Right ventricle myocardium inferior (tissue), 1 donor: ENCODE measurements around the gene ADAMTS5. TPM values are rescaled to one million over a fixed set of nuclear protein-coding genes. Genes with fewer than 3 reads are reported as not detected.
A peak's percentile ranks its signal among the peaks of the same experiment; 100 is the strongest.

Source experiments
- ATAC-seq: fragments of 200-7000 bp; cut with Tn5 transposase; one replicate; pipeline ENCODE4 v1.9.1; 2020; ENCODE audit warnings: mild to moderate bottlenecking, moderate library complexity
- DNase-seq: peaks from one replicate; pipeline ENCODE4 v3.0.0; 2021; ENCODE audit errors: missing footprints
- intact Hi-C: fragments of 100-400 bp; cut with DNase I; formaldehyde crosslinking; loops from one replicate; pipeline ENCODE4 v1.11.0; 2022
- microRNA-seq: library from miRNA; unstranded; fragments of <30 nt; microRNA quantifications from one replicate; pipeline ENCODE4 v1.2.0, GENCODE V29; 2020
- total RNA-seq: library from RNA; stranded (reverse); fragmentation: NEBNext Ultra II Directional; extraction: Animal tissue kit (Norgen Biotek cat#: 25700); gene quantifications from one replicate; pipeline ENCODE4 v1.2.1, GENCODE V29; 2021
- donor health status: DM: no; HTN: yes; CAD: no; lungs with severe emphysema.

Gene ADAMTS5
- total RNA-seq, 1 donor from 2014 or later: 3.6 TPM

DNA sequence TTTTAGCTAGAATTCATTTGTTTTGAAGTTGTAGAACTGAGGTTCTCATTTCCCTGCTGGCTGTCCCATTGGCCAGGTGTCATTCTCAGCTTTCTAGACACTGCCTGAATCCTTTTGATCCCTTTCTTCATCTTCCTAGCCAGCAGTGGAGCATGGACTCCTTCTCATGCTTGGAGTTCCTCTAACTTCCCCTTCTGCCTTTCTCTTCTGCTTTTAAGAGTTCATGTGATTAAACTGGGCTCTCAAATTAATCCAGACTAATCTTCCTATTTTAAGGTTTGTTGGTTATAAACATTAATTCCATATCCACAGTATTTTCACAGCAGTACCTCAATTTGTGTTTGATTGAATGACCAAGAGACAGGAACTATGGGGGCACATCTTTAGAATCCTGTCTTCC is 52.3 kb downstream of the ADAMTS5 start:
- ATAC-seq (no peak), DNase-seq (no peak)
- intact Hi-C loops: no loop called here

GRCh38 chr21:26912466-26912865 is 54.4 kb downstream of the ADAMTS5 start:
- ATAC-seq: no peak
- no peak for DNase-seq
- intact Hi-C loops: no loop called here

- ATAC-seq (no peak), DNase-seq (no peak)
- intact Hi-C loops: no loop called here
These were observed 56.9 kb downstream of the ADAMTS5 start for GRCh38 chr21:26909972-26910371.

- ATAC-seq: no peak
- intact Hi-C loops: no loop called here
- no peak for DNase-seq
These were observed 65.9 kb downstream of the ADAMTS5 start for GRCh38 chr21:26900980-26901379.

- no peak for DNase-seq
- no peak for ATAC-seq
- intact Hi-C loops: no loop called here
These were observed 74.7 kb downstream of the ADAMTS5 start for GRCh38 chr21:26892151-26892550.

DNA sequence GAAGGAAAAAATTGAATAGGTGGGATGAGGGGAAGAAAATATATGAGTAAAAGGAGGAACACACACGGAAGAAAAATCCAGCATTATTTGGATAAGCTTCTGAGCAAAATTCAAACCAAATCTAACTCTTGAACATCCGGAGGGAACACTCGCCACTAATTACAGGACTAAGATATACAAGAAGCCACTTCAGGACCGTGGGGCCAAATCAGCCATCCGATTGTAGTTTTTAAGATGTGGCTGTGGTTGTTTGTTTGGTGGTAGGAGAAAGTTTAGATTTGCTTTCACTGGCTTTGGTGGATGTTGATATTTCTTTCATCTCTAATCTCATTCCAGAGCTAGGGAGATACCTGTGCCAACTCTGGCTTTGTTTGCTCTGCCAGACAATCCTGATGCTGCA is 78.0 kb downstream of the ADAMTS5 start:
- ATAC-seq (no peak), DNase-seq (no peak)
- intact Hi-C loops: no loop called here

- DNase-seq (no peak), ATAC-seq (no peak)
- intact Hi-C loops: no loop called here
These were observed 78.6 kb downstream of the ADAMTS5 start for GRCh38 chr21:26888256-26888655.

DNA sequence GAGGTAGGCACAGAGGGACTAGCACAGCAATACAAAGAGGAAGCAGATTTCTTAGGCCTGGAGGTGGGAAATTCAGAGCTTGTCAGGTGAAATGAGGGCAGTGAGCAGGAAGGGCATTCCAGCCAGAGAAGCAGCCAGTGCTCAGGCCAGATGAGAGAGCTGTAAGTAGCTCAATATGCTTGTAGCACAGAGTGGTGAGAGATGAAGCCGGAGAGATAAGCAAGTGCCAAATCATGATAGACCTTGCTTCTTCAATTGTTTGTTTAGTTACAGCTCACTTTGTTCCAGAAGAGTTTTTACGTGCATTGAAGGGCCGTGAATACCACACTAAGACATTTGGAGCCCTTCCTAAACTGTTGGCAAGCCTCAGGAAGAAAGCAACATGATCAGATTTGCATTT is 79.6 kb downstream of the ADAMTS5 start:
- ATAC-seq (no peak), DNase-seq (no peak)
- intact Hi-C loops: no loop called here

GRCh38 chr21:26884436-26884835 is 82.5 kb downstream of the ADAMTS5 start:
- ATAC-seq (no peak), DNase-seq (no peak)
- intact Hi-C loops: no loop called here

DNA sequence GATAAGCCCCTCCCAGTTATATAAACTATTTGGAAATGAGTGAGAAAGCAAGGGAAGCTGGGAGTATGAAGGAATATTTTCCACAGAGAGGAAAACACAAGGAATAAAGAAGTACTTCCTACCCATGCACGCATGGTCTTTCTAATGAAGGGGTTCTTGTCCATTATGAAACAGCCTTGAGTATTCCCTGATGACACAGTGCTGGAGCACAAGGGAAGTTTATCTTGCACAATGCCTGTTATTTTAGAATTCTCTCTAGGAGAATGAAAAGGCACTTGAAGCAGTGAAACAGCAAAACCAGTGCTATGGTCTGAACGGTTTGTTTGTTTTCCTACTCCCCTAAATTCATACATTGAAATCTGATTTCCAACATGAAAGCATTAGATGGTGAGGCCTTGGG is 83.1 kb downstream of the ADAMTS5 start:
- ATAC-seq (peak; percentile 84), DNase-seq (no peak)
- intact Hi-C loops: no loop called here

DNA sequence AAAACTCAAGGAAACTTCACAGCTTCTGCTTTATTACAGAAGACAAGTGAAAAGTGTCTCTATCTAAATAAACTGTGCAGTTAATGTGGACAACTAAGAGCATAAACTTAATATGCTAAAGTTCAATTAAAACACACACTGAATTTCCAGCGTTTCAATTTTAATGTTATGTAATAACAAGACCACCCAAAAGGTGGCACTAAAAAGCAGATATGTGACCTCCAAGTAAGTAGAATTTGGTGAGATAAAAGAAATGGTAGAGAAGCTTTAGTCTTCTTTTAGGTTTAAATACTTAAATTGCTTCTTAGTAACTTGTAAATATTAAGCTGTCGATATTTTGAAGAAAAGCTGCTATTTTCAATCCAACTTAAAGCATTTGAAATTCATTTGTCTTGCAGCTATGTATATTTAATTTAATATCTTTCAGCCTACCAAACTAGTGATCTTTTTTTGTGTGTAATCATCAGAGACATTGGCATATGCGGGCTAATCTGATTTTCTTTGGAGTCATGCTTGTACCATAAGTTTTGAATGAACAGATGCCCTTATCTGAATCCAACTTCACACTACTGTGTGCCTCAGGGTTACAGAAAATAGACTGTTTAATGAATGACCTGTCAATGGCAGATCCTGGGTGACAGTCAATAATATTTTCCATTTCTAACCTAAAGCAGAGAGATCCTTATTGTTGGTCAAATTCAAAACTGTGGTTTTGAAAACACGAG is 85.2 kb downstream of the ADAMTS5 start:
- DNase-seq: no peak
- no peak for ATAC-seq
- intact Hi-C loops: no loop called here

GRCh38 chr21:26877018-26877417 is 89.9 kb downstream of the ADAMTS5 start:
- intact Hi-C loops: no loop called here
- ATAC-seq (no peak), DNase-seq (no peak)

DNA sequence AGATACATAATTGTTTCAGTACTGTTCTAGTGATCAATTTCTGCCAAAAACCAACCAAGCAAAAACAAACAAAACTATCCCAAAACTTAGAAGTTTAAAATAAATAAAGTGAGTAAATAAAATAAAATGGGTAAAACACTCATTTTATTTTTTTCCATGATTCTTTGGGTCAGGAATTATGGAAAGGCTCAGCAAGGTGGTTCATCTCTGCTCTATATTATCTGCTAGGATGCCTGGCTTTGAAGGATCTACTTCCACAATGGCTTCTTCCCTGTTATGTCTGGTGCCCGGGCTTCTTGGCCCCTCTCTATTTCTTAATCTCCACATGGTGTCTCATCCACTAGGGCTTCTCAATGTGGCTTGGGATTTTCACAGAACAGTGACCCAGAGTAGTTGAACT is 92.5 kb downstream of the ADAMTS5 start:
- DNase-seq (no peak), ATAC-seq (no peak)
- intact Hi-C loops: no loop called here

Small RNA genes lying within 50 kb of the gene (microRNA-seq; reads per million reads assigned to microRNA genes)
- gene MIR4759: not detected

Other genes with a start within 250 kb of the ADAMTS5 start
- gene ADAMTS1, start 121.7 kb downstream of the ADAMTS5 start, total RNA-seq: 59.3 TPM